HG02884 (cell line): ENCODE measurements around the gene SCRN2.

Experiments used
- ATAC-seq: cut with Tn5 transposase; IDR thresholded peaks from one replicate; pipeline ENCODE4 v1.9.1; 2021; ENCODE audit warnings: mild to moderate bottlenecking, moderate library complexity; ENCODE audit not compliant: unreplicated experiment

The SCRN2 gene

GRCh38 chr17:47840742-47841487 lies at the start of gene SCRN2:
SCRN2 (minus strand) TSS chr17:47841273; CDS start chr17:47840843, 430 bp downstream.
- no peak for ATAC-seq

- ATAC-seq = no peak
These were observed 48.9 kb upstream of the SCRN2 start for GRCh38 chr17:47889734-47890529.

- ATAC-seq = no peak
These were observed 47.2 kb upstream of the SCRN2 start for GRCh38 chr17:47888293-47888692.

- no peak for ATAC-seq
These were observed 44.0 kb upstream of the SCRN2 start for GRCh38 chr17:47884905-47885730.

GRCh38 chr17:47884427-47884740 lies 43.3 kb upstream of the SCRN2 start:
- ATAC-seq = no peak

- no peak for ATAC-seq
These were observed 42.7 kb upstream of the SCRN2 start for GRCh38 chr17:47883589-47884426.

- ATAC-seq = no peak
These were observed 41.9 kb upstream of the SCRN2 start for GRCh38 chr17:47882695-47883588.

GRCh38 chr17:47882247-47882646 lies 41.2 kb upstream of the SCRN2 start:
- ATAC-seq = no peak

- ATAC-seq = no peak
These were observed 38.8 kb upstream of the SCRN2 start for GRCh38 chr17:47879776-47880454.

- ATAC-seq = no peak
These were observed 38.0 kb upstream of the SCRN2 start for GRCh38 chr17:47879028-47879585.

GRCh38 chr17:47878203-47879027 lies 37.3 kb upstream of the SCRN2 start:
- no peak for ATAC-seq

- ATAC-seq = no peak
These were observed 36.4 kb upstream of the SCRN2 start for GRCh38 chr17:47877368-47878034.

- ATAC-seq = no peak
These were observed 34.2 kb upstream of the SCRN2 start for GRCh38 chr17:47875011-47875985.

GRCh38 chr17:47873200-47874090 lies 32.4 kb upstream of the SCRN2 start:
- no peak for ATAC-seq

- ATAC-seq = no peak
These were observed 31.6 kb upstream of the SCRN2 start for GRCh38 chr17:47872651-47873161.
